GM18507 (cell line): ENCODE data around the gene MLH1.

ENCODE experiments used
- DNase-seq: peaks from one replicate; pipeline ENCODE4 v3.0.0; 2011; ENCODE audit warnings: low read depth; ENCODE audit not compliant: insufficient read length; ENCODE audit errors: extremely low spot score
- FAIRE-seq: peaks from 2 replicates; lab custom pipeline; 2011; peaks lifted over from hg19 to GRCh38; lab: Jason Lieb, UNC

The MLH1 gene

GRCh38 chr3:37071921-37072320 is 78.6 kb downstream of the MLH1 start:
- no peak for FAIRE-seq

GRCh38 chr3:37072892-37073291 is 79.6 kb downstream of the MLH1 start:
- FAIRE-seq = peak; percentile 9

More at GRCh38 chr3:37071921-37072320, 78.6 kb downstream of the MLH1 start:
- no peak for DNase-seq

GRCh38 chr3:37074178-37074577 is 80.9 kb downstream of the MLH1 start:
- DNase-seq (no peak), FAIRE-seq (peak; percentile 15)

More at GRCh38 chr3:37072892-37073291, 79.6 kb downstream of the MLH1 start:
- no peak for DNase-seq

GRCh38 chr3:37075955-37076354 is 82.6 kb downstream of the MLH1 start:
- DNase-seq = no peak

GRCh38 chr3:37082317-37082716 is 89.0 kb downstream of the MLH1 start:
- no peak for FAIRE-seq
- DNase-seq = no peak

More at GRCh38 chr3:37075955-37076354, 82.6 kb downstream of the MLH1 start:
- FAIRE-seq = no peak

GRCh38 chr3:37086918-37087317 is 93.6 kb downstream of the MLH1 start:
- FAIRE-seq (no peak), DNase-seq (no peak)

- FAIRE-seq = no peak
- DNase-seq = no peak
Measured at GRCh38 chr3:37087870-37088269, 94.6 kb downstream of the MLH1 start.

- DNase-seq = no peak
- FAIRE-seq = no peak
Measured at GRCh38 chr3:37092484-37092883, 99.2 kb downstream of the MLH1 start.

- no peak for FAIRE-seq
- no peak for DNase-seq
Measured at GRCh38 chr3:37093481-37093880, 100.2 kb downstream of the MLH1 start.

GRCh38 chr3:37094636-37095035 is 101.3 kb downstream of the MLH1 start:
- no peak for DNase-seq
- no peak for FAIRE-seq

- FAIRE-seq = no peak
Measured at GRCh38 chr3:37096288-37096687, 103.0 kb downstream of the MLH1 start.

GRCh38 chr3:37096975-37097374 is 103.7 kb downstream of the MLH1 start:
- no peak for DNase-seq
- no peak for FAIRE-seq

More at GRCh38 chr3:37096288-37096687, 103.0 kb downstream of the MLH1 start:
- DNase-seq = no peak

GRCh38 chr3:37097776-37098175 is 104.5 kb downstream of the MLH1 start:
- FAIRE-seq (peak; percentile 38), DNase-seq (no peak)

- FAIRE-seq (no peak), DNase-seq (no peak)
Measured at GRCh38 chr3:37098884-37099283, 105.6 kb downstream of the MLH1 start.

GRCh38 chr3:37099469-37099868 is 106.2 kb downstream of the MLH1 start:
- no peak for FAIRE-seq
- no peak for DNase-seq

- FAIRE-seq (no peak), DNase-seq (no peak)
Measured at GRCh38 chr3:37100411-37100810, 107.1 kb downstream of the MLH1 start.
